LHCN-M2 (cell line): ENCODE results near the gene RAB25. TPM values are rescaled to one million over a fixed set of nuclear protein-coding genes. Genes with fewer than 3 reads are reported as not detected.
"Not testable (repeated sequence)": the region's sequence is repeated elsewhere in the genome, so short reads cannot be mapped to it uniquely, and the experiment has no call there.

Experiments
- DNase-seq: peaks from one replicate; pipeline ENCODE4 v3.0.0-alpha.2; 2012; ENCODE audit warnings: low read depth
- total RNA-seq: library from RNA; depleted of rRNA; stranded (reverse); fragments of >200 nt; gene quantifications from 2 replicates; pipeline ENCODE4 v1.2.3, GENCODE V29; 2014

Gene RAB25
- total RNA-seq, 1 experiment from 2014 or later: not detected

GRCh38 chr1:156054500-156055280 is 6.3 kb upstream of the RAB25 start, which contains the start of gene LAMTOR2:
LAMTOR2 (plus strand) TSS chr1:156054782; CDS start chr1:156054890, 108 bp downstream.
- peak; percentile 97 for DNase-seq

- no peak for DNase-seq
Measured at GRCh38 chr1:156055281-156056048, 5.5 kb upstream of the RAB25 start.

- DNase-seq: no peak
Measured at GRCh38 chr1:156056326-156056849, 4.6 kb upstream of the RAB25 start.

- DNase-seq: no peak
Measured at GRCh38 chr1:156062189-156062588, 1.2 kb downstream of the RAB25 start.

GRCh38 chr1:156063997-156064285 is 3.0 kb downstream of the RAB25 start:
- no peak for DNase-seq

- DNase-seq: no peak
Measured at GRCh38 chr1:156064615-156065014, 3.7 kb downstream of the RAB25 start.

- no peak for DNase-seq
Measured at GRCh38 chr1:156065212-156065611, 4.3 kb downstream of the RAB25 start.

- no peak for DNase-seq
Measured at GRCh38 chr1:156065871-156066270, 4.9 kb downstream of the RAB25 start.

GRCh38 chr1:156067262-156067661 is 6.3 kb downstream of the RAB25 start:
- DNase-seq: no peak

GRCh38 chr1:156069490-156070455 is 8.8 kb downstream of the RAB25 start:
- no peak for DNase-seq

GRCh38 chr1:156070548-156070947 is 9.6 kb downstream of the RAB25 start:
- DNase-seq: no peak

- not testable (repeated sequence) for DNase-seq
Measured at GRCh38 chr1:156071332-156071816, 10.4 kb downstream of the RAB25 start.

- DNase-seq: no peak
Measured at GRCh38 chr1:156072251-156072650, 11.3 kb downstream of the RAB25 start.

- DNase-seq: no peak
Measured at GRCh38 chr1:156073110-156073687, 12.2 kb downstream of the RAB25 start.

GRCh38 chr1:156073740-156074139 is 12.8 kb downstream of the RAB25 start:
- DNase-seq: no peak

GRCh38 chr1:156074661-156075060 is 13.7 kb downstream of the RAB25 start:
- no peak for DNase-seq

- DNase-seq: no peak
Measured at GRCh38 chr1:156075162-156075561, 14.2 kb downstream of the RAB25 start.

- no peak for DNase-seq
Measured at GRCh38 chr1:156075775-156076204, 14.8 kb downstream of the RAB25 start.

GRCh38 chr1:156076609-156077429 is 15.9 kb downstream of the RAB25 start:
- no peak for DNase-seq

- DNase-seq: no peak
Measured at GRCh38 chr1:156077430-156077760, 16.4 kb downstream of the RAB25 start.
